Lower lobe of right lung (tissue), 2 donors: ENCODE data around the gene CDC42EP1. TPM values are rescaled to one million over a fixed set of nuclear protein-coding genes. Genes with fewer than 3 reads are reported as not detected.
"Not testable (repeated sequence)": the region's sequence is repeated elsewhere in the genome, so short reads cannot be mapped to it uniquely, and the experiment has no call there.

ENCODE experiments used
- ATAC-seq, 2 donors: fragments of 200-7000 bp; cut with Tn5 transposase; one replicate each; pipeline ENCODE4 v1.9.1; 2020 to 2022; ENCODE audit warnings: mild to moderate bottlenecking in 2 of 2, moderate library complexity in 2 of 2
- DNase-seq: peaks from one replicate; pipeline ENCODE4 v3.0.0-alpha.2; 2020
- H3K27ac ChIP-seq: fragments of 200-600 bp; one replicate; pipeline ENCODE4 v1.8.0; 2022
- H3K27me3 ChIP-seq: fragments of 200-600 bp; one replicate; pipeline ENCODE4 v1.8.0; 2022; ENCODE audit warnings: low read depth
- H3K36me3 ChIP-seq: fragments of 200-600 bp; one replicate; pipeline ENCODE4 v1.8.0; 2022; ENCODE audit warnings: mild to moderate bottlenecking
- H3K4me1 ChIP-seq: fragments of 200-600 bp; one replicate; pipeline ENCODE4 v1.8.0; 2022
- H3K4me3 ChIP-seq: fragments of 200-600 bp; one replicate; pipeline ENCODE4 v1.8.0; 2022; ENCODE audit warnings: mild to moderate bottlenecking
- H3K9me3 ChIP-seq: fragments of 200-600 bp; one replicate; pipeline ENCODE4 v1.8.0; 2022
- CTCF ChIP-seq: fragments of 200-600 bp; IDR thresholded peaks from one replicate; pipeline ENCODE4 v1.8.0; 2022; ENCODE audit warnings: antibody characterized with exemption, mild to moderate bottlenecking
- intact Hi-C: fragments of 100-400 bp; cut with DNase I; formaldehyde crosslinking; loops from one replicate; pipeline ENCODE4 v1.11.0; 2022
- total RNA-seq: library from RNA; stranded (reverse); fragmentation: NEBNext Ultra II Directional; extraction: Animal tissue kit (Norgen Biotek cat#: 25700); gene quantifications from one replicate; pipeline ENCODE4 v1.2.1, GENCODE V29; 2021
- donor health status: DM: no; HTN: yes; CAD: no; lungs with severe emphysema.

The CDC42EP1 gene
- total RNA-seq, 1 donor from 2014 or later = 46.0 TPM

GRCh38 chr22:37522482-37522881 is 37.8 kb upstream of the CDC42EP1 start:
- Histone ChIP-seq H3K4me1 (peaks cover 21% of the 10 kb centered on the region), H3K27me3 (peaks cover 22% of the 10 kb centered on the region), H3K4me3 (no peak overlapping the region), H3K27ac (no peak overlapping the region), H3K9me3 (no peaks in the 10 kb centered on the region), H3K36me3 (no peaks in the 10 kb centered on the region)
- no peak for TF ChIP-seq CTCF
- intact Hi-C loops = no loop called here
- no peak for DNase-seq
- no peak for ATAC-seq

GRCh38 chr22:37525073-37525745 is 35.1 kb upstream of the CDC42EP1 start:
- DNase-seq = no peak
- ATAC-seq = peak; percentile 34 to 50
- Histone ChIP-seq H3K4me3 (no peak overlapping the region), H3K27me3 (peaks cover 1% of the 10 kb centered on the region), H3K4me1 (peaks cover 17% of the 10 kb centered on the region), H3K9me3 (no peaks in the 10 kb centered on the region), H3K27ac (no peak overlapping the region), H3K36me3 (no peaks in the 10 kb centered on the region)
- intact Hi-C loops = no loop called here
- no peak for TF ChIP-seq CTCF

DNA sequence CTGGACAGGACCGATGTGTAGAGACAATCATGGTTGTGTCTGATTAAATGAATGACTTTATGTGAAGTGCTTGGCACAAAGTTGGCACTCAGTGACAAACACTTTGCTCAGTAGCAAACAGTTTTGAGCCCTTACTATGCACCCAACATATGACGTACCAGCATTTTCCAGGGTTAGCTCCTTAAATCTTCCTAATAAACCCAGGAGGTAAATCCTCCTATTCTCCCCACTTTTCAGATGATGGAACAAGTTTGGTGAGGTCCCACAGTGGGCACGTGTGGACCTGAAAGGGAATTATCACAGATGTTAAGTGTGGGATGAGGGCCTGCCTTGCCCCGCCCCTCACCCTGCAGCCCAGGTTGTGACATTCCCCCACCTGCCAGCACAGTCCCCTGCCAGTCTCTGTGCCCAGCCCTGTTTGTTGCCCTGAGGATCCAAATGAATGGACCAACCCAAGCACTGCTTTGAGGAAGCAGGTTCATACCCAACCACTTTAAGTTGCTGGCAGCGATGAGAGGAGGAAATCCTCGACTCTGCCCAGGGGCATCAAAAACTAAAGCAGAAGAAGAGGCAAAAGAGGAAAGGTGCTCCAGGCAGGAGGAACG is 34.4 kb upstream of the CDC42EP1 start:
- H3K4me3 ChIP-seq = no peak overlapping the region
- DNase-seq = no peak
- intact Hi-C loops = no loop called here
- peaks cover 12% of the 10 kb centered on the region for H3K4me1 ChIP-seq
- no peaks in the 10 kb centered on the region for H3K27me3 ChIP-seq
- TF ChIP-seq CTCF = no peak
- no peaks in the 10 kb centered on the region for H3K36me3 ChIP-seq
- ATAC-seq = peak in 1 of 2 donors; percentile 14
- no peak overlapping the region for H3K27ac ChIP-seq
- H3K9me3 ChIP-seq = no peaks in the 10 kb centered on the region

DNA sequence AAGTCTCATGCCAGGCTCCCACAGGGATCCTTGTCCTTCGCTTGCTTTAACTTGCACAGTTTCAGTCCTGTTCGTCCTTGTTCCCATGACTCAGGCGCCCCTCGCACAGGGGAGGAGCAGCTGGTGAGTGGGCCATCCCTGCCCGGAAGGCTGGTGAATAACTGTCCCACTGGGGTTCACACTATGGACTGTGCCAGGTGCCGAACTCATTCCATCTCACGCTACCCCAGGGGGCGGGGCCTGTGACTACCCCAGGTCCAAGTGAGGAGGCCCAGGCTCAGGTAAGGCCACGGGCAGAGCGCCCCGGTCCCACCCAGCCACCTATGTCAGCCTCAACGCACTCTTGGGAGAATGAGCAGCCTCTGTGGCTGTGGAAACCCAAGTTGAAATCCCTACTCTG is 33.9 kb upstream of the CDC42EP1 start:
- Histone ChIP-seq H3K9me3 (no peaks in the 10 kb centered on the region), H3K4me1 (peaks cover 9% of the 10 kb centered on the region), H3K36me3 (no peaks in the 10 kb centered on the region), H3K27ac (no peak overlapping the region), H3K4me3 (no peak overlapping the region), H3K27me3 (no peaks in the 10 kb centered on the region)
- no peak for TF ChIP-seq CTCF
- ATAC-seq (peak in 1 of 2 donors; percentile 20), DNase-seq (no peak)
- intact Hi-C loops = no loop called here

DNA sequence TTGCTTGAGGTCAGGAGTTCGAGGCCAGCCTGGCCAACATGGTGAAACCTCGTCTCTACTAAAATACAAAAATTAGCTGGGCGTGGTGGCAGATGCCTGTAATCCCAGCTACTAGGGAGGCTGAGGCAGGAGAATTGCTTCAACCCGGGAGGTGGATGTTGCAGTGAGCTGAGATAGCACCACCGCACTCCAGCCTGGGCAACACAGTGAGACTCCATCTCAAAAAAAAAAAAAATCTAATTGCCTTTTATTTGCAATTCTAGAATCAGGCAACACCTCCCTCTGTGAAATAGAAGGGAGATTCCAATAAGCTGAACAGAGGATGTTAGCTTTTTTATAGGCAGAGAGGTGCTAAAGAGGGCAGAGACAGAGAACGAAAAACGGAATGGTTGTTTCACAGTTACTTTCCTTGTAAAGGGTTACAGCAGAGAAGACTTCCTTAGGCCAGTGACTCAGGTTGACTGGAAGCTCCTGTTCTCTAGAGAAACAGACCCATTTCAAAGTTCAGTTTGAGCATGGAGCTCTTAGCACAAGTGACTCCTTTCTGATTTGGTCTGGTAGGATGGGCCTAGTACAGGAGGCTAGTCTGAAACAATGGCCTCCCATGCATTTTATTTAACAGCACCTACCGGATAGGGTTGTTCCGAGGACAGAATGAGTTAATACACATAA is 33.1 kb upstream of the CDC42EP1 start:
- H3K27me3 ChIP-seq, H3K27ac ChIP-seq, H3K4me1 ChIP-seq, H3K4me3 ChIP-seq, H3K36me3 ChIP-seq, intact Hi-C loops, H3K9me3 ChIP-seq, ATAC-seq, DNase-seq: not testable (repeated sequence)

DNA sequence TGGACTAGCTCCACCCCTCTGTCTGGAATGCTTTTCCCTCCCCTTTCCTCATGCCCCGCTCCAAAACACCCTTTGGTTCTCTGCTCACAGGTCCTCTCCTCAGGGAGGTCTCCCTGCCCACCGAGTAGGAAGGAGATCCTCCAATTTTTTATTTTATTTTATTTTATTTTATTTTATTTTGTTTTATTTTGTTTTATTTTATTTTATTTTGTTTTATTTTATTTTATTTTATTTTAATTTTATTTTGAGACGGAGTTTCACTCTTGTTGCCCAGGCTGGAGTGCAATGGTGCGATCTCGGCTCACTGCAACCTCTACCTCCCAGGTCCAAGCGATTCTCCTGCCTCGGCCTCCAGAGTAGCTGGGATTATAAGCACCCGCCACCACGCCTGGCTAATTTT is 32.3 kb upstream of the CDC42EP1 start:
- H3K4me1 ChIP-seq, H3K9me3 ChIP-seq, H3K27me3 ChIP-seq, H3K36me3 ChIP-seq, intact Hi-C loops, H3K27ac ChIP-seq, DNase-seq, H3K4me3 ChIP-seq, ATAC-seq: not testable (repeated sequence)
